HAP-1 (cell line): ENCODE measurements around the gene B2M.
"Not testable (repeated sequence)": the region's sequence is repeated elsewhere in the genome, so short reads cannot be mapped to it uniquely, and the experiment has no call there.

Experiments used
- DNase-seq, 2 experiments: peaks; one replicate each; pipeline ENCODE4 v3.0.0-alpha.2; 2016 to 2020; ENCODE audit warnings: low spot score in 2 of 2
- H3K27me3 ChIP-seq: fragments of 250-450 bp; sonication (Bioruptor Pico); 2 replicates; pipeline ENCODE4 v1.5.1; 2020; ENCODE audit warnings: low read depth, mild to moderate bottlenecking, moderate library complexity
- H3K36me3 ChIP-seq: fragments of 250-450 bp; sonication (Bioruptor Pico); replicated peaks from 2 replicates; pipeline ENCODE4 v1.5.1; 2020; ENCODE audit warnings: mild to moderate bottlenecking
- H3K4me1 ChIP-seq: fragments of 250-450 bp; sonication (Bioruptor Pico); 2 replicates; pipeline ENCODE4 v1.5.1; 2020; ENCODE audit warnings: mild to moderate bottlenecking
- H3K4me3 ChIP-seq: fragments of 250-450 bp; sonication (Bioruptor Pico); 2 replicates; pipeline ENCODE4 v1.5.1; 2020; ENCODE audit warnings: mild to moderate bottlenecking, moderate library complexity
- H3K9me3 ChIP-seq: fragments of 250-450 bp; sonication (Bioruptor Pico); 2 replicates; pipeline ENCODE4 v1.5.1; 2020; ENCODE audit warnings: mild to moderate bottlenecking, moderate library complexity
- in situ Hi-C: fragments of 300-500 bp; cut with MboI; formaldehyde crosslinking; loops from 3 replicates; pipeline ENCODE4 v1.14.3; 2020; ENCODE audit warnings: low sequenced_read_pairs, inconsistent platforms, mixed read lengths

The B2M gene

DNA sequence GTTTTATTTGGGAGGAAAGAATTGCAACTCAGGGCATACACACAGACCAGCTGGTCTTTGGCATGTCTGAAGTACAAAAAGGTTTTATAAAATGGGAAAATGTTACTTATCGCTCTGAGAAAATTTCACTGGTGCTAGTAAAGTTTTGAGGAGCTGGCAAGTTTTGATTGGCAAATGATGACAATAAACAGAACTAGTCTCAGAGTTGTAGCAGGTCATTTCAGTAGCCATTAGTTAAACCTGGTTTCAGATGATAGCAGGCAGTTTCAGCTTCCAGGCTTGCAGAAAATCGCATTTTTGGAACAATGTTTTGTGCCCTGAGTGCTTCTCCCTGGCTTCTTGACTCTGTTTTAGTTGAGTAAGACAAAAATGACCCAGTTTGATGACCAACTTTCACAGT, 10.7 kb downstream of the B2M start:
- DNase-seq = no peak
- Histone ChIP-seq H3K4me3 (no peak overlapping the region), H3K36me3 (peaks cover 18% of the 10 kb centered on the region), H3K9me3 (no peaks in the 10 kb centered on the region), H3K27me3 (no peaks in the 10 kb centered on the region), H3K4me1 (no peaks in the 10 kb centered on the region)
- in situ Hi-C loops = no loop called here

DNA sequence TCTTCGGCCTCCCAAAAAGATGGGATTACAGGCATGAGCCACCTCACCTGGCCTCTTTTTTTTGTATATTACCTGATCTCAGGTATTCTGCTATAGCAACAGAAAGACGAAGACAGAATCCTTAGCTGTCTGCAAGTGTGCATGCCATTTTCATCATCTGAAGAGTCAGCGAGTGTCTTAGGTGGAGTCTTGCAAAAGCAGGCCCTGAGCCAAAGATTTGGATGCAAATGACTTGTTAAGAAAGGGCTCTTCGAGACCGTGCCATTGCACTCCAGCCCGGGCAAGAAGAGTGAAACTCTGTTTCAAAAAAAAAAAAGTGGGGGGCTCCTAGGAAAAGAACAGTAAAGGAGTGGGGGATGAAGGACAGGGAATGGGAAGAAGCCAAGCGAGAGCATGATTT, 14.8 kb downstream of the B2M start:
- no peaks in the 10 kb centered on the region for H3K36me3 ChIP-seq
- no peaks in the 10 kb centered on the region for H3K9me3 ChIP-seq
- H3K4me3 ChIP-seq = no peak overlapping the region
- peaks cover 8% of the 10 kb centered on the region for H3K4me1 ChIP-seq
- no peak for DNase-seq
- in situ Hi-C loops = no loop called here
- H3K27me3 ChIP-seq = no peaks in the 10 kb centered on the region

DNA sequence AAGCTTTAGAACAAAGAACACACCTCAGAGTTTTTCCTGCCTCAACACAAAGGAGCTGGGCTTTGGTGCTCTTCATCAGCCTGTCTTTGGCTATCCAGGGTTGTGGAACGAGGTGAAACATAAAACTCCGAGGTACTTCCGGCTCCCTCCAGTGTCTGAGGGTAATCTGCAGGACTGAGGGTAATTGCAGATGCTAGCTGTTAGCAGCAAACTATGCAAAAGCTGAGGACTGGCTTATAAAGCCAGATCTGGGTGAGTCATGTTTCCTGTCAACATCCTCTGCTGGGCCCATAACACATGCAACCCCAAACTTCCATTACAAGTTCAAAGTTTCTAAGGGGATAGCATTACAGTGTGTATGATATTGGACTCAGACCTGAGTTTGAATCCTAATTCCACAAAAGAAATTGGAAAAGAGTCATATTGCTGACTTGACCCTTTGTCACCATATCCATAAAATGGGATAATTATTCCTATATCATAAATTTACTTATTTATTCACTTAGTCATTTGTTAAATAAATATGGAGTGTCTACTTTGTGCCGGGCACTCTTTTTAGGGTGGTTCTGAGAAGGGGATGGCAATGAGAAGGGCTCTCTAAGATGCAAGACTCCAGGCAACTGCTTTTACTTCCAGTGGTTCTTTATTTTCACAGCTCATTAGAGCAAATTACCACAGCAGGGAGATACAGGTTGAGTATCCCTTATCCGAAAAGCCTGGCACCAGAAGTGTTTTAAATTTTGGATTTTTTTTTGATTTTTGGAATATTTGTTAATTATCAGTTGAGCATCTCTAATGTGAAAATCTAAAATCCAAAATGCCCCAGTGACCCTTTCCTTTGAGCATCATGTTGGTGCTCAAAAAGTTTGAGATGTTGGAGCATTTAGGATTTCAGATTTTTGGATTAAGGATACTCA, 15.5 kb downstream of the B2M start:
- H3K36me3 ChIP-seq = peaks cover 5% of the 10 kb centered on the region
- no peaks in the 10 kb centered on the region for H3K9me3 ChIP-seq
- H3K4me1 ChIP-seq = peaks cover 8% of the 10 kb centered on the region
- DNase-seq = no peak
- no peak overlapping the region for H3K4me3 ChIP-seq
- in situ Hi-C loops = no loop called here
- H3K27me3 ChIP-seq = no peaks in the 10 kb centered on the region

DNA sequence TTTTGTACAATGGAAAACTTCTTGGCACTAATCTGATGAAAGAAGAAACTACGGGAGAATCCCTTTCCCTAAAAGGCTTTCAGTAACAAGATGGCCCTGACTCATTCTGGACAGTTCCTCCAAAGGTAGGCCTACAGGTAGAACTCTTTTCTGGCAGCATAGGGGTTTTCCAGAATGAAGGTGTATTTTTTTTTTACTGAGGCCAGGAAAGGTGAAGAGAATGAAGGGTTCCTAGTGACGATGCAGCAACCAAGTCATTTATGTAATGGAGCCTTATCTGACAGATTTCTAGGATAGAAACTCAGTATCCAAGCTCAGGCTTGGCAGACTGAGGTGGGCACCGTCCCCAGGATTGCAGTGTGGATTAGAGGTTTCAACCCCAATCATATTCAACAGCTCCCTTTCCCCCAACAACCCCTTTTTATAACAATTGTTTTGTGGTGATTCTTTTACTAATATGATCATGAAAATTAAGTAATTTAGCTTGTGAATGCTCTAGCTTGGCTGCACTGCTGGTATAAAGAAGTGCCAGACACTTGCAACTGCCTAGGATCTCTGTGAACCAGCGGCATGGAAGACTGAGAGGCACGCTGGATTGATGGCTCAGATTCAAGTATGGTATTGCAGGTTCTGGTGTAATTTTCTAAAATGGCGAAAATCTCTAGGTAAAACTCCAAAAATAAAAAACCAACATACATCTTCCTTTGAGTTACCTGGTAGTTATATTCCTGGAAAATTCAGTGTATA, 16.3 kb downstream of the B2M start:
- in situ Hi-C loops = no loop called here
- H3K4me3 ChIP-seq = no peak overlapping the region; the same call in 1 of the 2 replicates
- H3K36me3 ChIP-seq = peaks cover 10% of the 10 kb centered on the region
- peaks cover 8% of the 10 kb centered on the region for H3K4me1 ChIP-seq
- H3K9me3 ChIP-seq = no peaks in the 10 kb centered on the region
- H3K27me3 ChIP-seq = no peaks in the 10 kb centered on the region
- DNase-seq = no peak

DNA sequence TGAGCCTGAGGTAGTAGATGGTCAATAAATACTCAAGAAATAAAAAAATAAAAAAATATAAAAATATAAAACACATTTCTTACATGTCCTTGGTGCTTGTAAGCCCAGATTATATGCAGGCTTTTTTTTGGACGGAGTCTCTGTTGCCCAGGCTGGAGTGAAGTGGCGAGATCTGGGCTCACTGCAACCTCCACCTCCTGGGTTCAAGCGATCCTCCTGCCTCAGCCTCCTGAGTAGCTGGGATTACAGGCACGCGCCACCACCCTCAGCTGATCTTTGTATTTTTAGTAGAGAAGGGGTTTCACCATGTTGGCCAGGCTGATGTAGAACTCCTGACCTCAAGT, 16.9 kb downstream of the B2M start:
- H3K9me3 ChIP-seq, in situ Hi-C loops, H3K27me3 ChIP-seq, H3K4me1 ChIP-seq, DNase-seq: not testable (repeated sequence)
- peaks cover 10% of the 10 kb centered on the region for H3K36me3 ChIP-seq
- peak overlapping the region; percentile 61 for H3K4me3 ChIP-seq

DNA sequence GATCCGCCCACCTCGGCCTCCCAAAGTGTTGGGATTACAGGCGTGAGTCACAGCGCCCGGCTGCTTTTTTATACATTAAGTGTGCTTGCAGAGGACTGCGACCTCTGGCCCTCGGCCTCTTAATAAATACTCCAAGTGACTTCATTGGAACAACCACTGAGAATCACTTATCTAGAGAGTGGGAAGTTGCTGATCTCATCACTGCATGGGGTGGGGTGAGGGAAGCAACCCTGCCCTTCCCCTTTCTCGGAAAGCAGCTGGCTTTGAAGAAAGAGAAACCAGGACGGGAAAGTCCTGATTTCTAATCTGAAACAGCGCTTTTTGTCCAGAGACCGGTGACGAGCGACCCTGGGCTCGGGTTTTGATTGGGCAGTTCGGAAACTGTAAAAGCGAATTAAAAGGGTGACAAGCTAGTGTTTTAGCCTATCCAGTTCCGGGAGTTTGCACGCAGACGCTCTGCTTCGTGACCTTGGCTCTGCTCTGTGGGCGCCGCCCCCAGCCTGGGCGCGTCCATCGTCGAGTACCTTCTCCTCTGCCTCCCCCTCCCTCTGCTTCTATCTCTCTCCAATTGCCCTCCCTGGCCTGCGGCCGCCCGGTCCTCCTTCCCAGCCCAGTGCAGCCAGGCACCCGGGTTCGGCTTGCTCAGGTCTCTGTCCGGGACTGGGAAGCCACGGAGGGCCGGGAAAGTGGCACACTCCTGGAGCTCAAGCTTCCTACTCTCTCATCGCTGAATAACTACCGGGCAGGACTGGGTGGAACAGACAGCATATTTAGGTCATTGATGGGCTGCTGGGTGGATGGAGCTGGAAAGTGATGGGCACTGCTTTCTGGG, 17.5 kb downstream of the B2M start:
- Histone ChIP-seq H3K4me1 (peaks cover 8% of the 10 kb centered on the region), H3K4me3 (peak overlapping the region; percentile 61), H3K9me3 (no peaks in the 10 kb centered on the region), H3K27me3 (no peaks in the 10 kb centered on the region), H3K36me3 (peaks cover 10% of the 10 kb centered on the region)
- peak; percentile 93 to 99 for DNase-seq
- in situ Hi-C loops = no loop called here

DNA sequence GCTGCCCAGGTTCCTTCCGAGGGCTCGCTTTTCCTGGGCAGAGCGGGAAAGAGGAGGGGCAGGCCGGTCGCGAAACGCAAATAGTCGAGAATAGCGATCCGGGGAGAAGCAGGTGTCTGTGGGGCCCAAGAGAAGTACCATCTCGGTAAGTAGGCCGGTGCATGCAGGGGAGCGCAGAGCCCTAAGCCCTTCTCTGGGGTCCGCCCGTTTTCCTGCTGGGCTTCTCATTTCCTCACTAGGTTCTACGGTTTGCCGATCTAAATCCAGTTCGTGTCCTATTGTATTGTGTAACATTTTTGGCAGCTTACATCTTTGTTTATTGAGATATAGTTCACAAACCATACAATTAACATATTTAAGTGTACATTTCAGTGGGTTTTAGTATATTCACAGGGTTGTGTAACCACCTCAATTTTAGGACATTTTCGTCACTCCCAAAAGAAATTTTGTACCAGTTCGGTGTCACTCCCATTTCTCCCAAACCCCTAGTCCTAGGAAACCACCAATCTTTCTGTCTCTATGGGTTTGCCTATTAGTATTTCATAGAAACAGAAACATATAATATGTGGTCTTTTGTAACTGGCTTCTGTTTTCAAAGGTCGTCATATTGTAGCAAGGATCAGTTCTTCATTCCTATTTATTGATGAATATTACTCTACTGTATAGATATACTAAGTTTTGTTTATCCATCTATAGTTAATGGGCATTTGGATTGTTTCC, 18.3 kb downstream of the B2M start:
- Histone ChIP-seq H3K9me3 (no peaks in the 10 kb centered on the region), H3K36me3 (peaks cover 10% of the 10 kb centered on the region), H3K27me3 (no peaks in the 10 kb centered on the region), H3K4me1 (peaks cover 8% of the 10 kb centered on the region), H3K4me3 (peak overlapping the region; percentile 61)
- in situ Hi-C loops = loop anchor here (10.0 kb wide), 1 partner anchor 145 kb away; no protein-coding TSS in a partner anchor
- peak; percentile 27 to 46 for DNase-seq

DNA sequence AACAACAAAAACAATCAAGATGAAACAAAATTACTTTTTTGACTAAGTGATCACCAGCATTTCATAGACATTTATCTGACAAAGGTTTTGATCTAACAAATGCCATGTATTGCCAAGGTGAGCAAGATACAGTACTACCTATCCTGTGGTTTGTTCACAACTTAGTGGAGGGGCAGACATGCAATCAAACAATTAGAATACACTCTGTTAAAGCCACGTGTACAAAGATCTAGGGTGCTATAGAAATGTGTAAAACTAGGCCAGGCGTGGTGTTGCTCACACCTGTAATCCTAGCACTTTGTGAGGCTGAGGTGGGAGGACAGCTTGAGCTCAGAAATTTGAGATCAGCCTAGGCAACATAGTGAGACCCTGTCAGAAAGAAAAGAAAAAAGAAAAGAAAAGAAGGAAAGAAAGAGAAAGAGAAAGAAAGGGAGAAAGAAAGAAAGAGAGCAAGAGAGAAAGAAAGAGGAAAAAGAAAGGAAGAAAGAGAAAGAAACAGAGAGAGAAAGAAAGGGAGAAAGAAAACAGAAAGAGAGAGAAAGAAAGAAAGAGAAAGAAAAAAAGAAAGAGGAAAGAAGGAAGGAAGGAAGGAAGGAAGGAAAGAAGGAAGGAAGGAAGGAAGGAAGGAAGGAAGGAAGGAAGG, 23.6 kb downstream of the B2M start:
- Histone ChIP-seq H3K36me3 (peaks cover 10% of the 10 kb centered on the region), H3K4me1 (peaks cover 3% of the 10 kb centered on the region), H3K9me3 (no peaks in the 10 kb centered on the region), H3K27me3 (no peaks in the 10 kb centered on the region), H3K4me3 (no peak overlapping the region)
- in situ Hi-C loops = loop anchor here (10.0 kb wide), 1 partner anchor 150 kb away; no protein-coding TSS in a partner anchor
- no peak for DNase-seq

DNA sequence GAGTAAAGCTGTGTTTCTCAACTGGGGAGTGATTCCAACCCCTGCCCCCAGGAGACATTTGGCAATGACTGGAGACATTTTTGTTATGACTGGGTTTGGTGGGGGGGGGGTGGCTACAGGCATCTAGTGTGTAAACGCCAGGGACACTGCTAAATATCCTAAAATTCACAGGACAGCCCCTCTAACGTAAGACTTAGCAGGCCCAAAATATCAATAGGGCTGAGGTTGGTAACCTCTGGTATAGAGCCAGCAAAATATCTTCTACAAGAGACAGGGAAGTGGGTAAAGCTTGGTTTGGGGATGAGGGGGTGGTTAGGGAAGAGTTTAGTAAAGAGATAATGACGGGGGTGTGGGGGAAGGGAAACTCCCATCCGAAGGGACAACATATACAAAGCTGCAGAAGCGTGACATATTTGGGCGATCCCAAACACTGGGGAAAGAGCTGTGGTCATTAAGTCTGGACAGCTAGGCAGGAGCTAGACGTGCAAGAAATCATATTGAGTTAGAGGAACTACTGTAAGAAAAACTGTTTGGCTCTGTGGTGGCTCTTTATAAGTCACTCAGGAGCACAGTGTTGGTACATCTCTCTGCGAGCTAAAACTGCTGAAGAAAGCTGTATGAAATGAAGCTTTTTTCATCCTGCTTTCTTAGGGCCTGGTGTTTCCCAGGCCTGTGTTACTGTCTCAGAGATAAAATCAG, 24.3 kb downstream of the B2M start:
- no peaks in the 10 kb centered on the region for H3K4me1 ChIP-seq
- no peaks in the 10 kb centered on the region for H3K27me3 ChIP-seq
- H3K9me3 ChIP-seq = no peaks in the 10 kb centered on the region
- DNase-seq = no peak
- H3K36me3 ChIP-seq = peaks cover 10% of the 10 kb centered on the region
- in situ Hi-C loops = loop anchor here (10.0 kb wide), 1 partner anchor 151 kb away; no protein-coding TSS in a partner anchor
- no peak overlapping the region for H3K4me3 ChIP-seq

DNA sequence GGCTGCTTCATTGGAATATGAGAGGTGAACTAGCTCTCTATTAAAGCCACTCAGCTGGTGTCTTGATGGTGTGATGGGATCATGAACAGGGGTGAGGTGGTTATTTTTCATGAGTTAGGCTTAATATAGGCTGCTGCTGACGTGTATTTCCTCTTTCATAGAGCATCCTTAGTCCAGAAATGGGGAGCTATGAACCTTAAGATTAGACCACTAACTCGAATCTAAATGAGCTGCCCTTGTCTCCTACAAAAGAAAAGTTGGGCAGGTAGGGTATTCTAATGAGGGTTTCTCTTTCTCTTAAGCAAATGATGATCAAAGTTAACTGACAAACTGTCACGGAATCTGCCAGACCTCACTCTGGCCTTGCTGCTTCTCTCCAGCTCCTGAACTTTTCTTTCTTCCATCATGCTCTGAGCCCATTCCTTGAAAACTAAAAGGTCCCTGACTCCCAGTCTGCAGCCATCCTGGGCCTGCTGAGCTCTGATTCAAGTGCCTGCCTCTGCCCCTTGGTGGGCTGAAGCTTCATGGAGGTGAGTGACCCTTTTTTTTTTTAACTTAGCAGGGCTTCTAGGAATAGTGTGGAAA, 25.0 kb downstream of the B2M start, which contains the start of gene TRIM69:
TSS of gene TRIM69 (plus strand) at position 348 of the 585 bp plus-strand sequence. CDS start at position 525, 177 bp downstream.
- H3K9me3 ChIP-seq = no peaks in the 10 kb centered on the region
- no peaks in the 10 kb centered on the region for H3K27me3 ChIP-seq
- DNase-seq = no peak
- peaks cover 10% of the 10 kb centered on the region for H3K36me3 ChIP-seq
- in situ Hi-C loops = loop anchor here (10.0 kb wide), 1 partner anchor 151 kb away; no protein-coding TSS in a partner anchor
- H3K4me3 ChIP-seq = no peak within 1 kb of the TSS
- H3K4me1 ChIP-seq = no peaks in the 10 kb centered on the region

DNA sequence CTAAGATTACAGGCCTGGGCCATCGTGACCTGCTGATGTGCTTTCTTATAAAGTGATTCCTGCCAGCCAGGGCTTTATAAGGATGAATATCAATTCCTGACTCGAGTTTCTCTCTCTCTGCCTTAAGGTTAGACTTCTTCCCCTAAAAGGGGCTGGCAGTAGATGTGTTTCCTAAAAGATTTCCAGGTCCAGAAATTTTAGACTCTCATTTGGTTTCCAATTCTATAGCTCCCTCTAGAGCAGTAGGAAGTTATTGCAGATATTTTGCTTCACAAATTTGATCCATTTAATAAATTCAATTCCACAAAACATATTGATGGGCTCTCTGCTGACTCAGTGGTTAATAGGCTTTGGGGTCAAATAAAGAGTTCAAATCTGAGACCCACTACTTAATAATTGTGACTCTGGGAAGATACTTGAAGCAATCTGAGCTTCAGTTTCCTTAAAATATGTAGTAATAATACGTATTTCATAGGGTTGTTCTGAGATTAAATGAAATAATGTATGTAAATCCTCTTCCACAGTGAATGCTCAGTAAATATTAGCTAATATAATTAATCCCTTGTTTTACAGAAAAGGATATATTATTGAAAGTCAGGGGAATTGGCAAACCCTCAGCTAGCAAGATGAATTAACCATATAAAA, 27.1 kb downstream of the B2M start:
- H3K4me3 ChIP-seq = no peak overlapping the region
- H3K9me3 ChIP-seq = peaks cover 2% of the 10 kb centered on the region; the same call in 1 of the 2 replicates
- no peaks in the 10 kb centered on the region for H3K4me1 ChIP-seq
- no peaks in the 10 kb centered on the region for H3K36me3 ChIP-seq
- H3K27me3 ChIP-seq = no peaks in the 10 kb centered on the region
- DNase-seq = peak in 1 of 2 experiments; percentile 49
- in situ Hi-C loops = loop anchor here (10.0 kb wide), 1 partner anchor 154 kb away; no protein-coding TSS in a partner anchor
